ENCODE measurements around the gene ARRDC5. TPM values are rescaled to one million over a fixed set of nuclear protein-coding genes. Genes with fewer than 3 reads are reported as not detected.
A peak's percentile ranks its signal among the peaks of the same experiment; 100 is the strongest.

ARRDC5 gene
- total RNA-seq, 1 donor from 2014 or later: not detected

DNA sequence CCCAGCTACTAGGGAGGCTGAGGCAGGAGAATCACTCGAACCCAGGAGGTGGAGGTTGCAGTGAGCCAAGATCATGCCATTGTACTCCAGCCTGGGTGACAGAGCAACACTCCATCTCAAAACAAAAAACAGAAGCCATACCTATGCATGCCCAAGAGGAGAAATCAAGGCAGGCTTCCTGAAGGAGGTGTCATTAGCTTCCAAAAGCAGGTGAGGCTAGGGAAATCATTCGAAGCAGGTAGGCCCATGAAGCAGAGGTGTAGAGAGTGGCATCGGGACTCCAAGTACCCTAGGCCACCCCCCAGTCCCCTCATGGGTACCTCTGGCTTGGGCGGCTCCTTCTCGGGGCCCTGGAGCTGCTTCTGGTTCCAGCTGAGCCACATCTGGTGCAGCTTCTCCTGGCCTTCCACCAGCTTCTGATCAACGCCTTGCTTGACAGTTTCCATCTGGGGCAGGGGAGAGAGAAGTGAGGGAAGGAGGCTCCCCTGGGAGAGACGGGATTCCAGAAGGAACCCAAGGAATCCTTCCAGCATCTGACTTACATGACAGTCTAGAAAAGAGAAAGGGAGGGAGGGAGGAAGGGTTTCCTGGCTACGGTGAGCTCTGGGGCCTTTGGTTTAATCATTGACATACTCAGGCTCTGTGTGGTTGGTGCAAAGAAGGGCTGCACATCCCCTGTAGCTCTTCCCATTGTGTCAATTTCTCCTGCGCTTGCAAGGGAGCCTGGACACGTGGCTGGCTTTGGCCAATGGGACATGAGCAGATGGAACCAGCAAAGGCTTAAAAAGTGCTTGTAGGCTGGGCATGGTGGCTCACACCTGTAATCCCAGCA is 58.1 kb downstream of the ARRDC5 start:
- DNase-seq: peak; percentile 75

DNA sequence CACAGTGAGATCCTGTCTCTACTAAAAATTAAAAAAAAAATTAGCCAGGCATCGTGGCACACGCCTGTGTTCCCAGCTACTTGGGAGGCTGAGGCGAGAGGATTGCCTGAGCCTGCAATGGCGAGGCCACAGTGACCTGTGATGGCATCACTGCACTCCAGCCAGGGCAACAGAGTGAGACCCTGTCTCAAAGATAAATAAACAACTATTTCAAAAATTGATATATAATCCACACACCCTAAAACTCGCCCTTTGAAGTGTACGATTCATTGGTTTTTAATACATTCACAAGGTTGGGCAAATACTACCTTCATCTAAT is 59.1 kb downstream of the ARRDC5 start:
- ATAC-seq: no peak
- intact Hi-C loops (cut with micrococcal nuclease): no loop called here
- DNase-seq: no peak

More for the DNA sequence above, 58.1 kb downstream of the ARRDC5 start:
- intact Hi-C loops (cut with micrococcal nuclease): no loop called here
- peak; percentile 83 for ATAC-seq

Small RNA genes within 50 kb of the gene (microRNA-seq; reads per million reads assigned to microRNA genes)
- gene MIR4747 (ENCODE audit: borderline number of aligned reads): not detected

Other genes starting within 250 kb of the ARRDC5 start
- 27.0 TPM for gene MYDGF, start 232.6 kb downstream of the ARRDC5 start, total RNA-seq
- gene DPP9, start 179.1 kb downstream of the ARRDC5 start, total RNA-seq: 53.9 TPM
- gene FEM1A, start 111.2 kb downstream of the ARRDC5 start, total RNA-seq: 49.6 TPM
- 6.2 TPM for gene TICAM1, start 71.2 kb downstream of the ARRDC5 start, total RNA-seq
- 25.8 TPM for gene PLIN3, start 35.2 kb downstream of the ARRDC5 start, total RNA-seq
- gene UHRF1, start 6.6 kb upstream of the ARRDC5 start, total RNA-seq: 1.5 TPM
- gene KDM4B, start 66.2 kb upstream of the ARRDC5 start, total RNA-seq: 36.4 TPM

Measured in left ventricle myocardium superior (tissue), 1 donor.